Osteoblast (primary cell): ENCODE results near the gene TRIM33. TPM values are rescaled to one million over a fixed set of nuclear protein-coding genes. Genes with fewer than 3 reads are reported as not detected.

Source experiments
- DNase-seq: peaks from one replicate; pipeline ENCODE4 v3.0.0; 2011; ENCODE audit warnings: low spot score, mixed read lengths; ENCODE audit not compliant: insufficient read length; ENCODE audit errors: missing footprints
- H2AFZ ChIP-seq: 2 replicates; pipeline ENCODE4 v1.6.0; 2011; ENCODE audit warnings: mild to moderate bottlenecking, low read length
- H3K27ac ChIP-seq: 2 replicates; pipeline ENCODE4 v1.5.1; 2011; ENCODE audit warnings: mild to moderate bottlenecking, low read depth, low read length, moderate library complexity
- H3K27me3 ChIP-seq: 2 replicates; pipeline ENCODE4 v1.6.0; 2012; ENCODE audit warnings: mild to moderate bottlenecking, control low read depth, inconsistent platforms, low read length, moderate library complexity; ENCODE audit not compliant: insufficient read depth
- H3K36me3 ChIP-seq: 2 replicates; pipeline ENCODE4 v1.5.1; 2011; ENCODE audit warnings: mild to moderate bottlenecking, low read length, control low read depth, moderate library complexity; ENCODE audit not compliant: insufficient read depth
- H3K4me1 ChIP-seq: 2 replicates; pipeline ENCODE4 v1.5.1; 2011; ENCODE audit warnings: mild to moderate bottlenecking, low read length, control low read depth, moderate library complexity; ENCODE audit not compliant: insufficient read depth
- H3K4me2 ChIP-seq: 2 replicates; pipeline ENCODE4 v1.6.0; 2011; ENCODE audit warnings: mild to moderate bottlenecking, low read length; ENCODE audit not compliant: insufficient read depth
- H3K4me3 ChIP-seq: fragments of 200-600 bp; sonication (generic); 3 replicates; pipeline ENCODE4 v1.5.1; 2012; ENCODE audit warnings: mild to moderate bottlenecking, low read length, inconsistent platforms; ENCODE audit not compliant: insufficient read depth
- H3K79me2 ChIP-seq: 2 replicates; pipeline ENCODE4 v1.6.0; 2012; ENCODE audit warnings: mild to moderate bottlenecking, low read length, control low read depth, inconsistent platforms; ENCODE audit not compliant: insufficient read depth
- H3K9me3 ChIP-seq: 2 replicates; pipeline ENCODE4 v1.5.1; 2011; ENCODE audit warnings: low read depth, low read length, control low read depth
- H4K20me1 ChIP-seq: 2 replicates; pipeline ENCODE4 v1.6.0; 2012; ENCODE audit warnings: mild to moderate bottlenecking, low read length, control low read depth; ENCODE audit not compliant: insufficient read depth
- total RNA-seq: library from RNA; depleted of rRNA; stranded (reverse); fragments of >200 nt; gene quantifications from 2 replicates; pipeline ENCODE4 v1.2.3, GENCODE V29; 2012
- TF ChIP-seq, protein P1 (sequence below): IDR thresholded peaks from 2 replicates; pipeline ENCODE4 v1.5.1; 2011; ENCODE audit warnings: mild to moderate bottlenecking, low read depth, low read length, moderate library complexity; ENCODE audit errors: extremely low read depth

Gene TRIM33
- total RNA-seq, 1 donor: 43.1 TPM

DNA sequence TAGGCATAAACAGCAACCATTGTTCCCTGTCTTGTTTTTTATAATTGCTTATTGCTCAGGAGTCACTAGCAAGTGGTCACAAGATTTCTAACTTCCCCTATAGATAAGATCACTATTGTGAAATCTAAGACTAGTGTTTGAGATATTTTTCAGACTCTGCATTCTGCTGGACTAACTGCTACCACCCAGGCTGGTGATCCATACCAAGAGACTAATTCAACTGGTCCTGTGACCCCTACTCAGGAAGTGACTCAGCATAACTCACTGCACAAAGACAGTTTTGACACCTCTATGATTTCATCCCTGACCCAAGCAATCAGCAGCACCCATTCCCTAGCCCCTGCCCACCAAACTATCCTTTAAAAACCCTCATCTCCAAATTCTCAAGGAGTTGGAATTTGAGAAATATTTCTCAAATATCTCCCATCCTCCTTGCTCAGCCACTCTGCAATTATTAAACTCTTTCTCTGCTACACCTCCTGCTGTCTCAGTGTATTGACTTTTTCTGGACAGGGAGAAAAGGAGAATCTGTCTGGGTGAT, 52.7 kb downstream of the TRIM33 start:
- Histone ChIP-seq H3K4me2 (peak overlapping the region; percentile 3), H3K4me1 (peaks cover 24% of the 10 kb centered on the region), H3K36me3 (peaks cover 24% of the 10 kb centered on the region), H3K27me3 (no peaks in the 10 kb centered on the region), H3K79me2 (peaks cover 24% of the 10 kb centered on the region), H3K4me3 (no peak overlapping the region), H2AFZ (no peak overlapping the region), H4K20me1 (no peaks in the 10 kb centered on the region), H3K27ac (peak overlapping the region; percentile 71), H3K9me3 (no peaks in the 10 kb centered on the region)
- TF ChIP-seq, protein P1, sequence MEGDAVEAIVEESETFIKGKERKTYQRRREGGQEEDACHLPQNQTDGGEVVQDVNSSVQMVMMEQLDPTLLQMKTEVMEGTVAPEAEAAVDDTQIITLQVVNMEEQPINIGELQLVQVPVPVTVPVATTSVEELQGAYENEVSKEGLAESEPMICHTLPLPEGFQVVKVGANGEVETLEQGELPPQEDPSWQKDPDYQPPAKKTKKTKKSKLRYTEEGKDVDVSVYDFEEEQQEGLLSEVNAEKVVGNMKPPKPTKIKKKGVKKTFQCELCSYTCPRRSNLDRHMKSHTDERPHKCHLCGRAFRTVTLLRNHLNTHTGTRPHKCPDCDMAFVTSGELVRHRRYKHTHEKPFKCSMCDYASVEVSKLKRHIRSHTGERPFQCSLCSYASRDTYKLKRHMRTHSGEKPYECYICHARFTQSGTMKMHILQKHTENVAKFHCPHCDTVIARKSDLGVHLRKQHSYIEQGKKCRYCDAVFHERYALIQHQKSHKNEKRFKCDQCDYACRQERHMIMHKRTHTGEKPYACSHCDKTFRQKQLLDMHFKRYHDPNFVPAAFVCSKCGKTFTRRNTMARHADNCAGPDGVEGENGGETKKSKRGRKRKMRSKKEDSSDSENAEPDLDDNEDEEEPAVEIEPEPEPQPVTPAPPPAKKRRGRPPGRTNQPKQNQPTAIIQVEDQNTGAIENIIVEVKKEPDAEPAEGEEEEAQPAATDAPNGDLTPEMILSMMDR: no peak
- DNase-seq: no peak

DNA sequence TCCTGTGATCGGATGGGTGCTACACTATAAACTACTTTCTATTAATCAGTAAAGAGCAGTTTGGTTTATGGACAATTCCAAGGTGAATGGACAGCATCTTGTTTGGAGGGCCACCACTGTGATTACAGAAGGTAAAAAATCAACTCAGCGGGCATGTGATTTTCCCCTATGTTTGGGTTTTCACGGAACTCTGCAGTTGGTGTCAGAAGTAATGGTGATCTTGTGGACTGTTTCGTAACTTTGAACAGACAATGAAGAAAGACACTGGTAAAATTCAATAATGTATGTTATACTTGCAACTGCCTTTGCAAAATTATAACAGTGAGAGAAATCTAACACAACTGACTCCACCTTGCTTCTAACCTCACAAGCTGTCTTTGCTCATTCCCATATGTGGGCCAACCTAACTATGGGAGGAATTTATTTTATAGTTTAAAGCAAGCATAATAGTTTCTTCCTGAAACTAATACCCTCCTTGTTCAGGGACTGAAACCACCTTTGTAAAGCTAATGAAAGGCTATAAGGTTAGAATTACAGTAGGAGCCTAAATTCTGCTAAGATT, 53.2 kb downstream of the TRIM33 start:
- Histone ChIP-seq H3K27me3 (no peaks in the 10 kb centered on the region), H3K36me3 (peaks cover 19% of the 10 kb centered on the region), H3K4me2 (peak overlapping the region; percentile 3), H3K4me3 (no peak overlapping the region), H3K4me1 (peaks cover 24% of the 10 kb centered on the region), H4K20me1 (no peaks in the 10 kb centered on the region), H2AFZ (no peak overlapping the region), H3K27ac (peak overlapping the region; percentile 71), H3K9me3 (no peaks in the 10 kb centered on the region), H3K79me2 (peaks cover 22% of the 10 kb centered on the region)
- no peak for DNase-seq
- TF ChIP-seq, protein P1: no peak

- peaks cover 15% of the 10 kb centered on the region for H3K79me2 ChIP-seq
- H3K36me3 ChIP-seq: peaks cover 19% of the 10 kb centered on the region
- no peaks in the 10 kb centered on the region for H3K9me3 ChIP-seq
- no peak overlapping the region for H3K4me3 ChIP-seq
- TF ChIP-seq, protein P1: no peak
- no peak overlapping the region for H3K27ac ChIP-seq
- peaks cover 24% of the 10 kb centered on the region for H3K4me1 ChIP-seq
- H3K4me2 ChIP-seq: no peak overlapping the region
- DNase-seq: no peak
- no peaks in the 10 kb centered on the region for H4K20me1 ChIP-seq
- no peak overlapping the region for H2AFZ ChIP-seq
- H3K27me3 ChIP-seq: no peaks in the 10 kb centered on the region
These were observed 54.4 kb downstream of the TRIM33 start for GRCh38 chr1:114456586-114456985.

DNA sequence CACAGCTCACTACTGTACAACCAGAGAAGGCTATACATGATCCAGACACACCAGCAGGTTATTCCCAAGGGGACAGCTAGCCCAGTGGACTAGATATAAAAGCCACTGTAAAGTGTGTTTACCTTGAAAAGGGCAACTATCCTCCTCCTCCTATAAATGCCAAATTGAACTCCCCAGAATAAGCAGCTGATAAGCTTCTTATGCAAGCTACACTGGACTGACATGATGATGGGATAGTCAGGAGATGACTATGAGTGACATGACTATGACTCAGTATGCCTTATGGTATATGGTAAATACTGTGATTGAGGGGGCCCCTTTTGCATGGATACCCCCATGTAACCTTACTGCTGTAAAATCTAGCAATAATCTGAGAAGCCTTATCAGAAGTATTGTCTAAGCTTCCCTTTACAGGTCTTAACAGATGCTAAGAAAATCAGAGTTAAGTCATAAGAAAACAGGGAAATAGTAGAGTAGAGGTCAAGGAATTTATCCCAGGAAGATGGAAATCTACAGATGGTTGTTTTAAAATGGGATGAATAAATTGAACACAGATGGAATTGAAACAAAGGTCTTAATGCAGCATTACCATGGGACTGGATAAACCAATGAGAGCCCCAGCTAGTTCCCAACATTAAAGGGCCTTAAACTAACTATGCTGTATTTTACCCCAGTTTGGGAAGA, 55.8 kb downstream of the TRIM33 start:
- H3K36me3 ChIP-seq: peaks cover 16% of the 10 kb centered on the region
- no peak overlapping the region for H2AFZ ChIP-seq
- TF ChIP-seq, protein P1: no peak
- peaks cover 24% of the 10 kb centered on the region for H3K4me1 ChIP-seq
- no peak overlapping the region for H3K4me2 ChIP-seq
- no peak overlapping the region for H3K4me3 ChIP-seq
- peaks cover 13% of the 10 kb centered on the region for H3K79me2 ChIP-seq
- DNase-seq: no peak
- peak overlapping the region; percentile 4 for H3K27ac ChIP-seq
- H4K20me1 ChIP-seq: no peaks in the 10 kb centered on the region
- no peaks in the 10 kb centered on the region for H3K9me3 ChIP-seq
- H3K27me3 ChIP-seq: no peaks in the 10 kb centered on the region
